HepG2 (cell line): Measurements from ENCODE around the gene RPA1. TPM values are rescaled to one million over a fixed set of nuclear protein-coding genes. Genes with fewer than 3 reads are reported as not detected.

ENCODE experiments used
- CHD4 ChIP-seq: fragments of 200-600 bp; sonication (generic); IDR thresholded peaks from 2 replicates; pipeline ENCODE4 v1.7.0; 2017; ENCODE audit warnings: mild to moderate bottlenecking, low read length, borderline replicate concordance
- FOXC1 ChIP-seq: sonication (generic); formaldehyde crosslinking; IDR thresholded peaks from 2 replicates; pipeline ENCODE4 v1.8.0; 2022; ENCODE audit warnings: mild to moderate bottlenecking, missing genetic modification reagents, borderline replicate concordance
- GPBP1L1 ChIP-seq: sonication (generic); formaldehyde crosslinking; IDR thresholded peaks from 2 replicates; pipeline ENCODE4 v1.5.0; 2020; ENCODE audit warnings: mild to moderate bottlenecking, missing genetic modification reagents
- HOXA9 ChIP-seq: sonication (generic); formaldehyde crosslinking; IDR thresholded peaks from 2 replicates; pipeline ENCODE4 v1.8.1; 2022; ENCODE audit warnings: missing genetic modification reagents, mild to moderate bottlenecking, moderate library complexity, borderline replicate concordance
- IKZF4 ChIP-seq: sonication (generic); formaldehyde crosslinking; IDR thresholded peaks from 2 replicates; pipeline ENCODE4 v1.5.1; 2020; ENCODE audit warnings: borderline replicate concordance, mild to moderate bottlenecking, low read depth, missing genetic modification reagents; ENCODE audit errors: not compliant biosample characterization
- JUND ChIP-seq: sonication (generic); formaldehyde crosslinking; IDR thresholded peaks from 2 replicates; pipeline ENCODE4 v1.8.0; 2022; ENCODE audit warnings: mild to moderate bottlenecking, missing genetic modification reagents
- NFE2L2 ChIP-seq: fragments of 150-350 bp; IDR thresholded peaks from 2 replicates; pipeline ENCODE4 v1.6.1; 2014; ENCODE audit warnings: low read length
- PAX8 ChIP-seq: sonication (generic); formaldehyde crosslinking; IDR thresholded peaks from 2 replicates; pipeline ENCODE4 v1.8.0; 2022; ENCODE audit warnings: mild to moderate bottlenecking, missing genetic modification reagents, borderline replicate concordance
- RFX5 ChIP-seq: IDR thresholded peaks from 2 replicates; pipeline ENCODE4 v1.6.1; 2011; ENCODE audit warnings: low read depth, low read length, improper control_type of control experiment
- TRIM22 ChIP-seq: fragments of 450-650 bp; IDR thresholded peaks from 2 replicates; pipeline ENCODE4 v1.6.1; 2017
- ZNF530 ChIP-seq: sonication (generic); formaldehyde crosslinking; IDR thresholded peaks from 2 replicates; pipeline ENCODE4 v1.5.0; 2020; ENCODE audit warnings: low read depth, mild to moderate bottlenecking, missing genetic modification reagents
- ZNF558 ChIP-seq: sonication (generic); formaldehyde crosslinking; IDR thresholded peaks from 2 replicates; pipeline ENCODE4 v1.9.0; 2022; ENCODE audit warnings: mild to moderate bottlenecking, missing genetic modification reagents, borderline replicate concordance
- ZNF598 ChIP-seq: sonication (generic); formaldehyde crosslinking; IDR thresholded peaks from 2 replicates; pipeline ENCODE4 v1.5.1; 2020; ENCODE audit warnings: mild to moderate bottlenecking, missing genetic modification reagents, borderline replicate concordance
- ZNF878 ChIP-seq: sonication (generic); formaldehyde crosslinking; IDR thresholded peaks from 2 replicates; pipeline ENCODE4 v1.8.1; 2023; ENCODE audit warnings: mild to moderate bottlenecking, missing genetic modification reagents, moderate library complexity
- polyA plus RNA-seq, 8 experiments: library from polyadenylated mRNA; depleted of rRNA in 3 of 8; stranded (reverse) in 7 of 8; unstranded in 1 of 8; fragments of >200 nt; fragmentation: Illumina TruSeq in 4 of 8; extraction: Trizol in 4 of 8; gene quantifications; 2 replicates each; pipeline versions ENCODE4 v1.2.1 to v1.2.3, GENCODE V29; 2011 to 2016; ENCODE audit warnings: low read depth in 4 of 8, missing spikeins in 1 of 8, mixed read lengths in 1 of 8; ENCODE audit not compliant: insufficient read depth in 1 of 8
- total RNA-seq, 5 experiments: library from RNA; depleted of rRNA; stranded (reverse); fragments of >200 nt; fragmentation: Illumina TruSeq; extraction: Trizol; gene quantifications; 2 replicates each; pipeline ENCODE4 v1.2.3, GENCODE V29; 2016; ENCODE audit warnings: low read depth in 1 of 5
- TF ChIP-seq, protein P1 (sequence below): sonication (generic); IDR thresholded peaks from 2 replicates; pipeline ENCODE4 v1.6.1; 2016; ENCODE audit warnings: low read depth, borderline replicate concordance
- TF ChIP-seq, protein P2 (sequence below): sonication (generic); formaldehyde crosslinking; IDR thresholded peaks from 2 replicates; pipeline ENCODE4 v1.8.0; 2022; ENCODE audit warnings: mild to moderate bottlenecking, missing genetic modification reagents, borderline replicate concordance
- TF ChIP-seq, protein P3 (sequence below): sonication (generic); formaldehyde crosslinking; IDR thresholded peaks from 2 replicates; pipeline ENCODE4 v1.4.0; 2020; ENCODE audit warnings: missing genetic modification reagents

The RPA1 gene
- total and polyA plus RNA-seq, 2 of the 13 experiments (the other 11 are each of a cell fraction or from before 2014, with no cell fraction given), result 13.9 to 37.6 TPM

GRCh38 chr17:1947229-1947742 is 117.5 kb downstream of the RPA1 start (continued):
- TF ChIP-seq GPBP1L1 (CRISPR knock-in tag), result no peak
- TF ChIP-seq, protein P1, sequence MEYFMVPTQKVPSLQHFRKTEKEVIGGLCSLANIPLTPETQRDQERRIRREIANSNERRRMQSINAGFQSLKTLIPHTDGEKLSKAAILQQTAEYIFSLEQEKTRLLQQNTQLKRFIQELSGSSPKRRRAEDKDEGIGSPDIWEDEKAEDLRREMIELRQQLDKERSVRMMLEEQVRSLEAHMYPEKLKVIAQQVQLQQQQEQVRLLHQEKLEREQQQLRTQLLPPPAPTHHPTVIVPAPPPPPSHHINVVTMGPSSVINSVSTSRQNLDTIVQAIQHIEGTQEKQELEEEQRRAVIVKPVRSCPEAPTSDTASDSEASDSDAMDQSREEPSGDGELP, result peak; percentile 59; the same call in 1 of the 2 replicates
- 0 out of 2 replicates have a peak, but pooled peaks have one; percentile 26 for TF ChIP-seq ZNF598 (CRISPR knock-in tag)
- TF ChIP-seq HOXA9 (CRISPR knock-in tag), result 0 out of 2 replicates have a peak, but pooled peaks have one; percentile 15
- TF ChIP-seq TRIM22, result no peak
- TF ChIP-seq JUND (CRISPR knock-in tag), result no peak
- TF ChIP-seq PAX8 (CRISPR knock-in tag), result no peak
- TF ChIP-seq ZNF878 (CRISPR knock-in tag), result no peak
- no peak for TF ChIP-seq CHD4
- TF ChIP-seq, protein P2, sequence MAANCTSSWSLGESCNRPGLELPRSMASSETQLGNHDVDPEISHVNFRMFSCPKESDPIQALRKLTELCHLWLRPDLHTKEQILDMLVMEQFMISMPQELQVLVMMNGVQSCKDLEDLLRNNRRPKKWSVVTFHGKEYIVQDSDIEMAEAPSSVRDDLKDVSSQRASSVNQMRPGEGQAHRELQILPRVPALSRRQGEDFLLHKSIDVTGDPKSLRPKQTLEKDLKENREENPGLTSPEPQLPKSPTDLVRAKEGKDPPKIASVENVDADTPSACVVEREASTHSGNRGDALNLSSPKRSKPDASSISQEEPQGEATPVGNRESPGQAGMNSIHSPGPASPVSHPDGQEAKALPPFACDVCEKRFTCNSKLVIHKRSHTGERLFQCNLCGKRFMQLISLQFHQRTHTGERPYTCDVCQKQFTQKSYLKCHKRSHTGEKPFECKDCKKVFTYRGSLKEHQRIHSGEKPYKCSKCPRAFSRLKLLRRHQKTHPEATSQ (CRISPR knock-in tag), result no peak
- TF ChIP-seq, protein P3, sequence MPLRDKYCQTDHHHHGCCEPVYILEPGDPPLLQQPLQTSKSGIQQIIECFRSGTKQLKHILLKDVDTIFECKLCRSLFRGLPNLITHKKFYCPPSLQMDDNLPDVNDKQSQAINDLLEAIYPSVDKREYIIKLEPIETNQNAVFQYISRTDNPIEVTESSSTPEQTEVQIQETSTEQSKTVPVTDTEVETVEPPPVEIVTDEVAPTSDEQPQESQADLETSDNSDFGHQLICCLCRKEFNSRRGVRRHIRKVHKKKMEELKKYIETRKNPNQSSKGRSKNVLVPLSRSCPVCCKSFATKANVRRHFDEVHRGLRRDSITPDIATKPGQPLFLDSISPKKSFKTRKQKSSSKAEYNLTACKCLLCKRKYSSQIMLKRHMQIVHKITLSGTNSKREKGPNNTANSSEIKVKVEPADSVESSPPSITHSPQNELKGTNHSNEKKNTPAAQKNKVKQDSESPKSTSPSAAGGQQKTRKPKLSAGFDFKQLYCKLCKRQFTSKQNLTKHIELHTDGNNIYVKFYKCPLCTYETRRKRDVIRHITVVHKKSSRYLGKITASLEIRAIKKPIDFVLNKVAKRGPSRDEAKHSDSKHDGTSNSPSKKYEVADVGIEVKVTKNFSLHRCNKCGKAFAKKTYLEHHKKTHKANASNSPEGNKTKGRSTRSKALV (CRISPR knock-in tag), result no peak
- TF ChIP-seq IKZF4 (CRISPR knock-in tag), result no peak
- TF ChIP-seq FOXC1, result peak; percentile 66; the same call in 1 of the 2 replicates
- TF ChIP-seq ZNF530 (CRISPR knock-in tag), result no peak
- no peak for TF ChIP-seq NFE2L2
- peak; percentile 23; the same call in 1 of the 2 replicates for TF ChIP-seq ZNF558 (CRISPR knock-in tag)
- TF ChIP-seq RFX5, result no peak
